HG03135 (cell line): ENCODE data around the gene RSPH1.
A peak's percentile ranks its signal among the peaks of the same experiment; 100 is the strongest.
"Not testable (repeated sequence)": the region's sequence is repeated elsewhere in the genome, so short reads cannot be mapped to it uniquely, and the experiment has no call there.

Source experiments
- ATAC-seq: cut with Tn5 transposase; IDR thresholded peaks from one replicate; pipeline ENCODE4 v1.9.1; 2021; ENCODE audit warnings: mild to moderate bottlenecking, moderate library complexity; ENCODE audit not compliant: unreplicated experiment

Gene RSPH1

DNA sequence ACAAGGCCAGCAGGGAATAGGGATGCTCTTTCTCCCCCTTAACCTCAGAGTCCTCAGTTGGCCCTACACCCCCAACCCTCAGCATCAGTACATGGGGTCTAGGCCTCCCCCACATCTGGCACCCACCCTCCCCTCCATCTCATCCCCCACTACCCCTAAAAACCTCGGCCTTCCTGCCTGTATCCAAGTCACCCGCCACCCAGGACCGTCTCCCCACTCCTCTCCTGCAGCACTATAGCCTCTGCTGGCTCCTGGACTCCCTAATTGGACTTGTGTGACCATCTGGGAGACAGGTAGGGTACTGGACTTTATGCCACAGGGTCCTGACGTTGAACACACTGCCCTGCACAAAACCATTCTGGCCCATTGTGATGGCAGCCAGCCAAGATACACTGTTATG lies 6.0 kb downstream of the RSPH1 start:
- no peak for ATAC-seq

GRCh38 chr21:42489006-42489563 lies 6.9 kb downstream of the RSPH1 start:
- no peak for ATAC-seq

DNA sequence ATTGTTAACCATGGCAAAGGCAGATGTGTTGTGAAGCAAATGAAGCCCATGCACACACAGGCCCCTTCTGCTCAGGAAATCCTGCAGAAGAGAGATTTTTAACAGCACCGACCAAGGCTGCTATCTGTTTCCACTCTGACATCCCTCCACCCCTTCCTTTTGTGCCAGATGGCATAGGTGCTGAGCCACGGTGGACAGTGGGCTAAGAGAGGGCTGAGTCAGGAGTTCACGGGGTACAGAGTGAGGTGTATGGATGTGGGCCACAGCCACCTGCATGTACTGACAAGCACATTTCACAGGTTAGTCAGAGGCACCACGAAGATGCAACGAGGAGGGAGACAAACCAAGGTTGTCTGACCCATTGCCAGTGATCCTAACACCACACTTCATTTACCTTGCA lies 9.5 kb downstream of the RSPH1 start:
- ATAC-seq, result no peak

DNA sequence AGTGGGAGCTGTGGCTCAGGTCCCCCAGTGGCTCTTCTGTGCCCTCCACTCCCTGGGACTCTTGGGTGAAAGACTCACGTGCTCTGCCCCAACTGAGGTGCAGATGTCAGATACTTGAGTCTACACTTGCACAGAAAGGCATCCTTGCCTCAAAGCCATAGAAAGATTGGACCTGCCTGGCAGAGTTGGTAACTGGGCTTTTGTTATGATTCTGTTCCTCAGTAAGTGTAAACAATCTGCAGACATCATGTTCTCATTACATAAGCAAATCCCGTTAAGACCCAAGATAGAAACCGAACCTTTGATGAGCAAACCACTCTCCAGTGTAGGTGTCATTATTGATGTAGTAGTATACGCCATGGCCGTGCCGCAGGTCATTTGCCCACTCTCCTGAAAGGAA lies 10.0 kb downstream of the RSPH1 start:
- no peak for ATAC-seq

DNA sequence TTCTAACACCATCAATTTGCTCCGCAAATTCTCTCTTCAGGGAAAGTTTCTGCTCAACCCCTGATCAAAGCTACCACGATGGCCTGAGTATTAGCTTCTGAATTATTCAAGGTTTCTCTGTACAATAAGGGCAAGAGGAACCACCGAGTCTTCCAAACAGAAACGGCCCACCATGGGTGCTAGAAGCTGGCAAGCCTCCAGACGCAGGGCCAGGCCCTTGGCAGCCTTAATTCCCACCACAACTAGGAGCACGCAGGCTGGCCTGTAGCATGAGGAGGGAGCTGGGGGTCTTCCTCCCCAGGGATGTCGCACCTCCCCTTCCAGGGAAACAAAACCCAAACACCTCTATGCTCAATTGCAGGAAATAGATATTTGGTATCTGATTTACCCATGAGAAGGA lies 11.1 kb downstream of the RSPH1 start:
- ATAC-seq, result no peak

GRCh38 chr21:42481169-42481568 lies 14.9 kb downstream of the RSPH1 start:
- ATAC-seq, result no peak

- ATAC-seq, result no peak
Measured at GRCh38 chr21:42480736-42481135, 15.3 kb downstream of the RSPH1 start.

GRCh38 chr21:42479582-42479981 lies 16.4 kb downstream of the RSPH1 start:
- ATAC-seq, result no peak

GRCh38 chr21:42478504-42478903 lies 17.5 kb downstream of the RSPH1 start:
- ATAC-seq, result no peak

DNA sequence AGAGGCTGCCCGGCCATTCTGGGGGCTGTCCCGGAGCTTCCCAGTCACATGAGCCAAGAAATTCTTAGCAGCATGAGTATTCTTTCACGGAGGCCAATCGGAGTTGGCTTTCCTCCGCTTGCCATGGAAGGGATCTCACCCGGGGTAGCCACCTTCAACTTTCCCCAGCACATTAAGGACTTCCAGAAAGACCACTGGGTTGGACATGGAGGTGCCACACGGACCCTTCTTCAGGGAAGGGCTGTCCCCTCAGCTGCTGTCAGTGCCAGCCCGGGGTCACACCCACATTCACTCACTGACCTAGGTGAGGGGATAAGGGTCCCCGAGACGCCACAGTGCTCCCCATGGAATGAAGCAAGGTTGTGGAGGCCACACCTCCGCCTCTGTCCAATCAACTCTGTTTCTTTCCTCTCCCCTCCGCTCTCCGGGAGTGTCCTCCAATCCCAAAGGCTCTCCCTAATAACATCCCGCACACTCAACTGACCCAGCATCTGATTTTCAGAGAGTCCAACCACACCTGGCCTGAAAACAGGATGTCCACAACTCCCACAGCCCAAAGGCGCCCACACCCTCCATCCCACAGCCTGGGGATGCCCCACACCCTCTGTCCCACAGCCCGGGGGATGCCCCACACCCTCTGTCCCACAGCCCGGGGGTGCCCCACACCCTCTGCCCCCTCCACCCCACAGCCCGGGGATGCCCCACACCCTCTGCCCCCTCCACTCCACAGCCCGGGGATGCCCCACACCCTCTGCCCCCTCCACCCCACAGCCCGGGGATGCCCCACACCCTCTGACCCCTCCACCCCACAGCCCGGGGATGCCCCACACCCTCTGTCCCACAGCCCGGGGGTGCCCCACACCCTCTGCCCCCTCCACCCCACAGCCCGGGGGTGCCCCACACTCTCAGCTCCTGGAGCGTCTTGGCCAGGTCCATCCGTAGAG lies 19.4 kb downstream of the RSPH1 start:
- no peak for ATAC-seq

GRCh38 chr21:42475526-42476387 lies 20.3 kb downstream of the RSPH1 start:
- ATAC-seq, result no peak

DNA sequence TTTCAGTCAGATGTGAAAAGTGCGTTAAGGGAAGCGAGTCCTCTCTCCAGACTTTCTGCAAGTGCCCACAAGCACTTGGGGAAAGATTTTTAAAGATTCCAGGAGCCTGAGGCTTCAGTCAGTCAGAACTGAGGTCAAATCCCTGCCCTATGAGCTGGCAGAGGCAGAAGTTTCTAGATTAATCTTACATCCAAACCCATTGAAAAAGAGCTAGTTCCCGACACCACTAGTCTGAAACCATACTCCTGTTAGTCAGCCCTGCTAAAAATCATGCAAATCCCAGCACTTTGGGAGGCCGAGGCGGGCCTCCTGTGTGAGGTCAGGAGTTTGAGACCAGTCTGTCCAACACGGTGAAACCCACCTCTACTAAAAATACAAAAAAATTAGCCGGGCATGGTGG lies 21.0 kb downstream of the RSPH1 start:
- ATAC-seq, result no peak

GRCh38 chr21:42474043-42474831 lies 21.8 kb downstream of the RSPH1 start:
- ATAC-seq, result peak; percentile 64

- no peak for ATAC-seq
Measured at GRCh38 chr21:42473498-42474042, 22.5 kb downstream of the RSPH1 start.

GRCh38 chr21:42472521-42472920 lies 23.5 kb downstream of the RSPH1 start:
- ATAC-seq, result no peak

GRCh38 chr21:42471716-42472330 lies 24.2 kb downstream of the RSPH1 start:
- ATAC-seq, result no peak

GRCh38 chr21:42471206-42471605 lies 24.8 kb downstream of the RSPH1 start:
- ATAC-seq, result no peak

GRCh38 chr21:42469726-42470125 lies 26.3 kb downstream of the RSPH1 start:
- ATAC-seq, result not testable (repeated sequence)

DNA sequence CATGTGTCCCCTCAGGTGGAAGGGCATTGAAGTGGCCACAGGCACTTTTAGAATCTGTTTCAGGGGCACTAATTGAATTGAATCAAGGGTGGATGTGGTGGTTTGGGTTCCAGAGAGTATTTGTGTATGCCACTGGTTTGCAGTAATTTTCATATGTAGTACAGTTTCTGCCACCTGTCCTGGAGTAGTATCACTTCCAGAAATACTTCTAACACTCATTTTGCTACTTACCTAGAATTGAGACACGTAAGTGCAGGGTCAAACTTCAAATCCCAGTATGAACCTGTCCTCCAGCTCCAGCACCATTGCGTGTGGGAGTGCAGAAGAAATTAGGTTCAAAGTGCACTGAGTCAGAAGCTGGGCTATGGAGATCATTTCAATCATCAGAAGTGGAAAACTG lies 26.8 kb downstream of the RSPH1 start:
- no peak for ATAC-seq
